Ishikawa (cell line): ENCODE measurements around the gene CUEDC2.

Experiments used
- CEBPB ChIP-seq: IDR thresholded peaks from 2 replicates; pipeline ENCODE4 v1.6.1; 2012
- CREB1 ChIP-seq: IDR thresholded peaks from 2 replicates; pipeline ENCODE4 v1.6.1; 2012; ENCODE audit warnings: low read depth
- EGR1 ChIP-seq: IDR thresholded peaks from 2 replicates; pipeline ENCODE4 v1.6.1; 2012
- EP300 ChIP-seq: IDR thresholded peaks from 2 replicates; pipeline ENCODE4 v1.6.1; 2012; ENCODE audit warnings: borderline replicate concordance
- FOXM1 ChIP-seq: IDR thresholded peaks from 2 replicates; pipeline ENCODE4 v1.6.1; 2012; ENCODE audit warnings: low read depth, borderline replicate concordance
- NFIC ChIP-seq: IDR thresholded peaks from 2 replicates; pipeline ENCODE4 v1.6.1; 2012
- RAD21 ChIP-seq: IDR thresholded peaks from 2 replicates; pipeline ENCODE4 v1.6.1; 2012; ENCODE audit warnings: low read depth
- TAF1 ChIP-seq: IDR thresholded peaks from 2 replicates; pipeline ENCODE4 v1.6.1; 2012; ENCODE audit warnings: low read depth, mild to moderate bottlenecking
- TCF12 ChIP-seq: IDR thresholded peaks from 2 replicates; pipeline ENCODE4 v1.6.1; 2012; ENCODE audit warnings: low read depth
- TEAD4 ChIP-seq: IDR thresholded peaks from 2 replicates; pipeline ENCODE4 v1.6.1; 2012
- YY1 ChIP-seq: IDR thresholded peaks from 2 replicates; pipeline ENCODE4 v1.6.1; 2012; ENCODE audit warnings: low read depth
- ZBTB7A ChIP-seq: IDR thresholded peaks from 2 replicates; pipeline ENCODE4 v1.6.1; 2012; ENCODE audit warnings: low read depth
- TF ChIP-seq, protein P1 (sequence below): IDR thresholded peaks from 2 replicates; pipeline ENCODE4 v1.6.1; 2012; ENCODE audit warnings: low read depth, mild to moderate bottlenecking
- TF ChIP-seq, protein P2 (sequence below): IDR thresholded peaks from 2 replicates; pipeline ENCODE4 v1.6.1; 2012
- TF ChIP-seq, protein P3 (sequence below): IDR thresholded peaks from 2 replicates; pipeline ENCODE4 v1.6.1; 2012

CUEDC2 gene

DNA sequence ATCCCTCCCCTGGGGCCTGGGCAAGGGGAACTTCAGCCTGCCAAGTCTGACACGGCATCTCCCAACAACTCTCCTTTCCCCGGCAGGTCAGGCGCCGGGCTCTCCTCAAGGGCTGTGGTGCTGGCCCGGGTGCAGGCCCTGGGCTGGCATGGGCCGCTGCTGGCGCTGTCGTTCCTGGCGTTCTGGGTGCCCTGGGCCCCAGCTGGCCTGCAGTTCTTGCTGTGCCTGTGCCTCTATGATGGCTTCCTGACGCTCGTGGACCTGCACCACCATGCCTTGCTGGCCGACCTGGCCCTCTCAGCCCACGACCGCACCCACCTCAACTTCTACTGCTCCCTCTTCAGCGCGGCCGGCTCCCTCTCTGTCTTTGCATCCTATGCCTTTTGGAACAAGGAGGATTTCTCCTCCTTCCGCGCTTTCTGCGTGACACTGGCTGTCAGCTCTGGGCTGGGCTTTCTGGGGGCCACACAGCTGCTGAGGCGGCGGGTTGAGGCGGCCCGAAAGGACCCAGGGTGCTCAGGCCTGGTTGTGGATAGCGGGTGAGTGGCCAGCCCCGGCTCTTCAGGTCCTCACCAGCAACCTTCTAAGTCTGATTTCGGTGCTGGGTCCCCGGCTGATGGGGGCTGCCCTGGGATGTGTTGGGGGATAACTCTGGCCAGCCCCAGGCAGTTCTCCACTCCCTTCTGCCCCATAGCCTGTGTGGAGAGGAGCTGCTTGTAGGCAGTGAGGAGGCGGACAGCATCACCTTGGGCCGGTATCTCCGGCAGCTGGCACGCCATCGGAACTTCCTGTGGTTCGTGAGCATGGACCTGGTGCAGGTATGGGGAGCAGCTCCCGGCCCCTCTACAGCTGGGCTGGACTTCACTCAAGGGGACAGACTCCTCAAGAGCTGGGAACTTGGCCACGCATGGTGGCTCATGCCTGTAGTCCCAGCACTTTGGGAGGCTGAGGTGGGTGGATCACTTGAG, 38.5 kb upstream of the CUEDC2 start:
- TF ChIP-seq, protein P1, sequence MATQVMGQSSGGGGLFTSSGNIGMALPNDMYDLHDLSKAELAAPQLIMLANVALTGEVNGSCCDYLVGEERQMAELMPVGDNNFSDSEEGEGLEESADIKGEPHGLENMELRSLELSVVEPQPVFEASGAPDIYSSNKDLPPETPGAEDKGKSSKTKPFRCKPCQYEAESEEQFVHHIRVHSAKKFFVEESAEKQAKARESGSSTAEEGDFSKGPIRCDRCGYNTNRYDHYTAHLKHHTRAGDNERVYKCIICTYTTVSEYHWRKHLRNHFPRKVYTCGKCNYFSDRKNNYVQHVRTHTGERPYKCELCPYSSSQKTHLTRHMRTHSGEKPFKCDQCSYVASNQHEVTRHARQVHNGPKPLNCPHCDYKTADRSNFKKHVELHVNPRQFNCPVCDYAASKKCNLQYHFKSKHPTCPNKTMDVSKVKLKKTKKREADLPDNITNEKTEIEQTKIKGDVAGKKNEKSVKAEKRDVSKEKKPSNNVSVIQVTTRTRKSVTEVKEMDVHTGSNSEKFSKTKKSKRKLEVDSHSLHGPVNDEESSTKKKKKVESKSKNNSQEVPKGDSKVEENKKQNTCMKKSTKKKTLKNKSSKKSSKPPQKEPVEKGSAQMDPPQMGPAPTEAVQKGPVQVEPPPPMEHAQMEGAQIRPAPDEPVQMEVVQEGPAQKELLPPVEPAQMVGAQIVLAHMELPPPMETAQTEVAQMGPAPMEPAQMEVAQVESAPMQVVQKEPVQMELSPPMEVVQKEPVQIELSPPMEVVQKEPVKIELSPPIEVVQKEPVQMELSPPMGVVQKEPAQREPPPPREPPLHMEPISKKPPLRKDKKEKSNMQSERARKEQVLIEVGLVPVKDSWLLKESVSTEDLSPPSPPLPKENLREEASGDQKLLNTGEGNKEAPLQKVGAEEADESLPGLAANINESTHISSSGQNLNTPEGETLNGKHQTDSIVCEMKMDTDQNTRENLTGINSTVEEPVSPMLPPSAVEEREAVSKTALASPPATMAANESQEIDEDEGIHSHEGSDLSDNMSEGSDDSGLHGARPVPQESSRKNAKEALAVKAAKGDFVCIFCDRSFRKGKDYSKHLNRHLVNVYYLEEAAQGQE, result no peak
- TF ChIP-seq YY1, result no peak
- no peak for TF ChIP-seq EP300
- TF ChIP-seq RAD21, result no peak
- TF ChIP-seq, protein P2, sequence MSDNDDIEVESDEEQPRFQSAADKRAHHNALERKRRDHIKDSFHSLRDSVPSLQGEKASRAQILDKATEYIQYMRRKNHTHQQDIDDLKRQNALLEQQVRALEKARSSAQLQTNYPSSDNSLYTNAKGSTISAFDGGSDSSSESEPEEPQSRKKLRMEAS, result no peak
- TF ChIP-seq TCF12, result no peak
- TF ChIP-seq TAF1, result no peak
- TF ChIP-seq, protein P3, sequence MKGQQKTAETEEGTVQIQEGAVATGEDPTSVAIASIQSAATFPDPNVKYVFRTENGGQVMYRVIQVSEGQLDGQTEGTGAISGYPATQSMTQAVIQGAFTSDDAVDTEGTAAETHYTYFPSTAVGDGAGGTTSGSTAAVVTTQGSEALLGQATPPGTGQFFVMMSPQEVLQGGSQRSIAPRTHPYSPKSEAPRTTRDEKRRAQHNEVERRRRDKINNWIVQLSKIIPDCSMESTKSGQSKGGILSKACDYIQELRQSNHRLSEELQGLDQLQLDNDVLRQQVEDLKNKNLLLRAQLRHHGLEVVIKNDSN, result no peak
- no peak for TF ChIP-seq ZBTB7A
- no peak for TF ChIP-seq EGR1
- TF ChIP-seq TEAD4, result no peak
- TF ChIP-seq CEBPB, result no peak
- TF ChIP-seq FOXM1, result no peak
- no peak for TF ChIP-seq CREB1
- no peak for TF ChIP-seq NFIC

DNA sequence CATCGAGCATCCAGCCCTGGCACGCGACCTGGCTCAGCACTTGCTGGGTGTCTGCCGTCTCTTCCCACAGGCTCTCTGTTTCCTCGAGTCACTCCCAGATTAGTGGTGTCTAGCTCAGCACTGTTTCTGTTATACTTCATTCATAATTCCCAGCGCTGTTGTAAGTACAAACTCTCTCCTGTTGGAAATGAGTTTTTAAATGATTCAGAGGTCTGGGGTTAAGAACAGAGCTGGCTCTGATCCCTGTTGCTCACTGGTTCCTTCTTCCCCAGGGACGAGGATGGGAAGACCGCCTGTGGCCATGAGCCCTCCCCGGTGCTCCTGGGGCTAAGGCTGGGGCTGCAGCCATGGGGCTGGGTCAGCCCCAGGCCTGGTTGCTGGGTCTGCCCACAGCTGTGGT, 36.3 kb upstream of the CUEDC2 start:
- TF ChIP-seq ZBTB7A (no peak), EP300 (no peak), CEBPB (no peak), EGR1 (no peak), TEAD4 (no peak)
- TF ChIP-seq, protein P2, result no peak
- TF ChIP-seq, protein P1, result no peak

DNA sequence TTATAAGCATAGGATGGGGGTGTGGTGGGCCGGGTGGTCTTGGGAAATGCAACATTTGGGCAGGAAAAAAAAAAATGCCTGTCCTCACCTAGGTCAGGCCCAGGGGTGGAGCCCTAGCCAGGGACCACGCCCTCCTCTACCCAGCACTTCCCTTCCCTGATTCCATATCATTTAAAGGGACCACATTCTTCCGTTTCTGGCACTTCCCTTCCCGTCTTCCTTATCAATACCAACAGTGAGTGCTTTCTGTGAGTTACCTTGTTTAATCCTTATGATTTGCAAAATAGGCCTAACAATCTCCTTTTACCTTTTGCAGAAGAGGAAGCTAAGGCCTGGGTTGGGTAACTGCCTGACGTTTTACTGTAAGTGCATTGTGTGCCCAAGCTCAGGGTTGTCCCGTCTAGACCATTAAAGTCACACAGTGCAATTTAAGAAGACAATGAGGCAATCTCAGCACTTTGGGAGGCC, 35.6 kb upstream of the CUEDC2 start:
- TF ChIP-seq EGR1 (no peak), EP300 (no peak), ZBTB7A (no peak), RAD21 (no peak), TEAD4 (no peak), YY1 (no peak), TCF12 (no peak), FOXM1 (no peak), CEBPB (no peak), CREB1 (no peak), NFIC (no peak), TAF1 (no peak)
- TF ChIP-seq, protein P1, result no peak
- TF ChIP-seq, protein P2, result no peak
- TF ChIP-seq, protein P3, result no peak

DNA sequence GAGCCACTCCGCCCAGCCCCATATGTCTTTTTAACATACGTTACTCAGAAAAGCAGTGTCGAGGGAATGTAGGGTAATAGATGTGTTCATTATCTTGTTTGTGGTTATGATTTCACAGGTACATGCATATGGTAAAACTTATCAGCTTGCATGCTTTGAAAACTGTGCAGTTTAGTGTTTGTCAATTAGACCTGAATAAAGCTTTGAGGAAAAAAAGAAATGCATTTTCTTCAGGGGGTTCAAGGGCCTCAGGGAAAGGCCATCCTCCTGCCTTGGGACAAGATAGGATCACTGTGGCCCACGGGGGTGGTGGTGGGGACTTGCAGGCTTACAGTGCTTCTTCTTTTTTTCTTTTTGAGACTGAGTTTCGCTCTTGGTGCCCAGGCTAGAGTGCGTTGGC, 34.9 kb upstream of the CUEDC2 start:
- TF ChIP-seq, protein P3, result no peak
- no peak for TF ChIP-seq RAD21
- no peak for TF ChIP-seq EGR1
- TF ChIP-seq EP300, result no peak
- no peak for TF ChIP-seq FOXM1
- TF ChIP-seq, protein P1, result no peak
